GM23338 (cell line): ENCODE data around the gene SLC7A10. TPM values are rescaled to one million over a fixed set of nuclear protein-coding genes. Genes with fewer than 3 reads are reported as not detected.
"Not testable (repeated sequence)": the region's sequence is repeated elsewhere in the genome, so short reads cannot be mapped to it uniquely, and the experiment has no call there.

Experiments
- ATAC-seq: fragments of 200-7000 bp; cut with Tn5 transposase; 3 replicates; pipeline ENCODE4 v1.9.1; 2020
- DNase-seq: peaks from one replicate; pipeline ENCODE4 v3.0.0-alpha.2; 2015; ENCODE audit warnings: low spot score
- H2AFZ ChIP-seq: fragments of 200-600 bp; sonication (generic); 2 replicates; pipeline ENCODE4 v1.8.0; 2016; ENCODE audit warnings: antibody characterized with exemption, mild to moderate bottlenecking, moderate library complexity
- H3F3A ChIP-seq: fragments of 200-600 bp; sonication (generic); replicated peaks from 2 replicates; pipeline ENCODE4 v1.8.0; 2017; ENCODE audit warnings: antibody characterized with exemption, mixed run types, low read depth
- H3K27ac ChIP-seq: fragments of 200-600 bp; sonication (generic); 2 replicates; pipeline ENCODE4 v1.6.1; 2016; ENCODE audit warnings: low read depth
- H3K27me3 ChIP-seq: fragments of 200-600 bp; sonication (generic); 2 replicates; pipeline ENCODE4 v1.8.0; 2016; ENCODE audit warnings: mild to moderate bottlenecking, mixed run types, moderate library complexity; ENCODE audit not compliant: insufficient read depth
- H3K36me3 ChIP-seq: fragments of 200-600 bp; sonication (generic); 2 replicates; pipeline ENCODE4 v1.8.0; 2016; ENCODE audit warnings: mild to moderate bottlenecking; ENCODE audit not compliant: insufficient read depth
- H3K4me1 ChIP-seq: fragments of 200-600 bp; sonication (generic); 2 replicates; pipeline ENCODE4 v1.8.0; 2016; ENCODE audit warnings: mild to moderate bottlenecking, moderate library complexity; ENCODE audit not compliant: insufficient read depth
- H3K4me2 ChIP-seq: fragments of 200-600 bp; sonication (generic); 2 replicates; pipeline ENCODE4 v1.7.1; 2017; ENCODE audit warnings: mixed run types
- H3K4me3 ChIP-seq: fragments of 200-600 bp; sonication (generic); 2 replicates; pipeline ENCODE4 v1.6.1; 2016; ENCODE audit warnings: mixed run types
- H3K79me2 ChIP-seq: fragments of 200-600 bp; sonication (generic); replicated peaks from 2 replicates; pipeline ENCODE4 v1.8.0; 2017; ENCODE audit warnings: mild to moderate bottlenecking; ENCODE audit not compliant: insufficient read depth
- H3K9me2 ChIP-seq: fragments of 200-600 bp; sonication (generic); 2 replicates; pipeline ENCODE4 v1.8.0; 2017; ENCODE audit not compliant: insufficient read depth
- H4K20me1 ChIP-seq: fragments of 200-600 bp; sonication (generic); replicated peaks from 2 replicates; pipeline ENCODE4 v1.8.0; 2017; ENCODE audit warnings: mild to moderate bottlenecking; ENCODE audit not compliant: insufficient read depth
- H3K27ac Mint-ChIP-seq: 2 replicates; pipeline ENCODE4 v1.8.0; 2020; ENCODE audit warnings: inconsistent platforms, mild to moderate bottlenecking, moderate library complexity, mixed read lengths
- H3K27me3 Mint-ChIP-seq: 3 replicates; pipeline ENCODE4 v1.8.0; 2022; ENCODE audit warnings: low read depth, mild to moderate bottlenecking, moderate library complexity, mixed read lengths, inconsistent platforms; ENCODE audit not compliant: insufficient read depth, poor library complexity
- H3K36me3 Mint-ChIP-seq: 3 replicates; pipeline ENCODE4 v1.8.0; 2021; ENCODE audit warnings: low read depth, mild to moderate bottlenecking, inconsistent platforms, moderate library complexity, mixed read lengths
- H3K4me1 Mint-ChIP-seq: 3 replicates; pipeline ENCODE4 v1.8.0; 2020; ENCODE audit warnings: mild to moderate bottlenecking, inconsistent platforms, mixed read lengths
- H3K4me3 Mint-ChIP-seq: 3 replicates; pipeline ENCODE4 v1.8.0; 2021; ENCODE audit warnings: moderate library complexity, mild to moderate bottlenecking, inconsistent platforms, mixed read lengths
- H3K9me3 Mint-ChIP-seq: 3 replicates; pipeline ENCODE4 v1.8.0; 2020; ENCODE audit warnings: moderate library complexity, mild to moderate bottlenecking, inconsistent platforms, mixed read lengths
- CTCF ChIP-seq, 2 experiments: fragments of 200-600 bp in 1 of 2; sonication (generic) in 1 of 2; conservative IDR thresholded peaks; 2 replicates each; pipeline versions ENCODE4 v1.5.1 to v1.6.1; 2016 to 2017; ENCODE audit warnings: antibody characterized with exemption in 2 of 2, low read depth in 2 of 2, mild to moderate bottlenecking in 2 of 2, moderate library complexity in 1 of 2
- EZH2 ChIP-seq: fragments of 200-600 bp; sonication (generic); IDR thresholded peaks from one replicate; pipeline ENCODE4 v1.8.0; 2017; ENCODE audit warnings: antibody characterized with exemption, mild to moderate bottlenecking, low read depth; ENCODE audit not compliant: unreplicated experiment
- JUNB ChIP-seq: IDR thresholded peaks from one replicate; pipeline ENCODE4 v1.6.1; 2016; ENCODE audit warnings: antibody characterized with exemption; ENCODE audit not compliant: unreplicated experiment
- NANOG ChIP-seq: IDR thresholded peaks from 2 replicates; pipeline ENCODE4 v1.6.1; 2016; ENCODE audit warnings: antibody characterized with exemption, borderline replicate concordance
- REST ChIP-seq: IDR thresholded peaks from one replicate; pipeline ENCODE4 v1.6.1; 2018; ENCODE audit warnings: antibody characterized with exemption; ENCODE audit not compliant: unreplicated experiment
- STAT1 ChIP-seq: IDR thresholded peaks from one replicate; pipeline ENCODE4 v1.6.1; 2016; ENCODE audit warnings: antibody characterized with exemption; ENCODE audit not compliant: unreplicated experiment
- ZNF331 ChIP-seq: fragments of 250-450 bp; sonication (Bioruptor Pico); IDR thresholded peaks from 2 replicates; pipeline ENCODE4 v1.5.0; 2020; ENCODE audit warnings: low read depth, mild to moderate bottlenecking, moderate library complexity
- polyA plus RNA-seq: library from polyadenylated mRNA; unstranded; fragments of >200 nt; fragmentation: Nextera tagmentation; extraction: Ambion mirVana; gene quantifications from 2 replicates; pipeline ENCODE4 v1.2.1, GENCODE V29; 2016
- total RNA-seq: library from RNA; depleted of rRNA; stranded (reverse); fragments of >200 nt; shearing (Covaris generic); gene quantifications from 2 replicates; pipeline ENCODE4 v1.2.3, GENCODE V29; 2014
- TF ChIP-seq, protein P1 (sequence below): IDR thresholded peaks from 2 replicates; pipeline ENCODE4 v1.6.1; 2016; ENCODE audit warnings: antibody characterized with exemption

SLC7A10 gene
- total and polyA plus RNA-seq, 2 experiments from 2014 or later = 3.3 to 6.3 TPM

DNA sequence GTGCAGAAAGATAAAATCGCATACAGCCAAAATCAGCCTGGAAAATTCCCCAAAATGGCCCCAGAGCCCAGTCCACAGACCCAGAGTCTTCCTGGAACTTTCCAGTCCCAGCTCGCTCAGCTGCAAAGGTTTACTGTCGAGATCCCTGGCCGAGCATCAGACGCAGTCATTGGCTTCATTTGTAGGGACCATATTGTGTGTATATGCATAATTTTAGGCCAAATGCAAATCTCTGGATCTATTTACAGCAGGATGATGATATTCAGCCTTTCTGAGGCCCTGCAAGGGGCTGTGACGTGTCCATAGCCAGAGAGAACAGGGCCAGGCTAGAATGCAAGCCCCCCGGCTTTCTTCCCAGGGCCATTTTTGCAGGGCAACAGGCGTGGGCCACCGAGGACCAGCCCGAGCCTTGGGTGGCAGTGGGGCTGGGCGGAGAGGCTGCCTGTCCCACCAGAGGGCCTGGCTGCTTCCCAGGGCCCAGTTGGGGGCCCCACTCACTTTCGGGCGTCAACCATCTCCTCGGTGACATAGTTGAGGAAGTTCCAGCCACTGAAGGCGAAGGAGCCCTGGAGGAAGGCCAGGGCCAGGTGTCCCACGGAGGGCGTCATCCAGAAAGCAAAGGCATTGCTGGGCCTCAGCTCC, 13.7 kb downstream of the SLC7A10 start (continued):
- TF ChIP-seq, protein P1, sequence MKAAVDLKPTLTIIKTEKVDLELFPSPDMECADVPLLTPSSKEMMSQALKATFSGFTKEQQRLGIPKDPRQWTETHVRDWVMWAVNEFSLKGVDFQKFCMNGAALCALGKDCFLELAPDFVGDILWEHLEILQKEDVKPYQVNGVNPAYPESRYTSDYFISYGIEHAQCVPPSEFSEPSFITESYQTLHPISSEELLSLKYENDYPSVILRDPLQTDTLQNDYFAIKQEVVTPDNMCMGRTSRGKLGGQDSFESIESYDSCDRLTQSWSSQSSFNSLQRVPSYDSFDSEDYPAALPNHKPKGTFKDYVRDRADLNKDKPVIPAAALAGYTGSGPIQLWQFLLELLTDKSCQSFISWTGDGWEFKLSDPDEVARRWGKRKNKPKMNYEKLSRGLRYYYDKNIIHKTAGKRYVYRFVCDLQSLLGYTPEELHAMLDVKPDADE = no peak
- TF ChIP-seq STAT1 (no peak), REST (no peak), JUNB (no peak), EZH2 (no peak)

- Mint-ChIP-seq H3K27me3 (peaks cover 13% of the 10 kb centered on the region), H3K4me3 (no peak overlapping the region), H3K9me3 (no peaks in the 10 kb centered on the region), H3K27ac (no peak overlapping the region), H3K36me3 (no peaks in the 10 kb centered on the region), H3K4me1 (peaks cover 4% of the 10 kb centered on the region; the same call in 2 of the 3 replicates)
- no peak for ATAC-seq
- no peaks in the 10 kb centered on the region for H3F3A ChIP-seq
- TF ChIP-seq, protein P1 = no peak
- TF ChIP-seq ZNF331 (CRISPR knock-in tag) (no peak), CTCF (conservative IDR thresholded peaks at IDR 0.05; ENCODE audit: low read depth in 2 of 2) (no peak), REST (no peak), NANOG (no peak)
- H3K4me3 ChIP-seq = no peak overlapping the region
- no peaks in the 10 kb centered on the region for H3K27me3 ChIP-seq
- H3K4me2 ChIP-seq = no peak overlapping the region
- no peak overlapping the region for H3K27ac ChIP-seq
- H3K36me3 ChIP-seq = no peaks in the 10 kb centered on the region
- H3K9me2 ChIP-seq = no peaks in the 10 kb centered on the region
- no peaks in the 10 kb centered on the region for H4K20me1 ChIP-seq
- H3K79me2 ChIP-seq = no peaks in the 10 kb centered on the region
- no peak overlapping the region for H2AFZ ChIP-seq
- no peaks in the 10 kb centered on the region for H3K4me1 ChIP-seq
- DNase-seq = no peak
Observed at GRCh38 chr19:33210266-33210940, 15.2 kb downstream of the SLC7A10 start.

DNA sequence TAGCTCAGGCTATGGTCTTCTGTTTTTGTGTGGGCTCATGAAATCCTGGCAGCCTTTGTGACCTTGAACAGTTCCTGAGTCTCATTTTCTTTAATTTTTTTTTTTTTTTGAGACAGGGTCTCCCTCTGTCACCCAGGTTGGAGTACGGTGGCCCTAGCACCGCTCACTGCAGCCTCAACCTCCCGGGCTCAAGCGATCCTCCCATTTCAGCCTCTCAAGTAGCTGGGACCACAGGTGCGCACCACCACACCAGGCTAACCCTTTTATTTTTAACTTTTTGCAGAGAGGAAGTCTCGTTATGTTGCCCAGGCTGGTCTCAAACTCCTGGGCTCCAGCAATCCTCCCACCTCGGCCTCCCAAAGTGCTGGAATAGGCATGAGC, 15.8 kb downstream of the SLC7A10 start:
- H3K9me2 ChIP-seq, H3K36me3 Mint-ChIP-seq, H3K4me1 ChIP-seq, H3K36me3 ChIP-seq, DNase-seq, H3K27me3 ChIP-seq, H3K4me1 Mint-ChIP-seq, H3F3A ChIP-seq, H3K4me2 ChIP-seq, H3K27ac ChIP-seq, H3K79me2 ChIP-seq, ATAC-seq, H3K27ac Mint-ChIP-seq, H3K9me3 Mint-ChIP-seq, H2AFZ ChIP-seq, H3K4me3 ChIP-seq, H4K20me1 ChIP-seq, H3K4me3 Mint-ChIP-seq: not testable (repeated sequence)
- H3K27me3 Mint-ChIP-seq = peaks cover 13% of the 10 kb centered on the region
